GM10847 (cell line): ENCODE results near the gene FAM120B.

Experiments used
- POLR2A ChIP-seq: IDR thresholded peaks from 2 replicates; pipeline ENCODE4 v1.6.1; 2011; ENCODE audit not compliant: insufficient read length; ENCODE audit errors: extremely low read depth

FAM120B gene

DNA sequence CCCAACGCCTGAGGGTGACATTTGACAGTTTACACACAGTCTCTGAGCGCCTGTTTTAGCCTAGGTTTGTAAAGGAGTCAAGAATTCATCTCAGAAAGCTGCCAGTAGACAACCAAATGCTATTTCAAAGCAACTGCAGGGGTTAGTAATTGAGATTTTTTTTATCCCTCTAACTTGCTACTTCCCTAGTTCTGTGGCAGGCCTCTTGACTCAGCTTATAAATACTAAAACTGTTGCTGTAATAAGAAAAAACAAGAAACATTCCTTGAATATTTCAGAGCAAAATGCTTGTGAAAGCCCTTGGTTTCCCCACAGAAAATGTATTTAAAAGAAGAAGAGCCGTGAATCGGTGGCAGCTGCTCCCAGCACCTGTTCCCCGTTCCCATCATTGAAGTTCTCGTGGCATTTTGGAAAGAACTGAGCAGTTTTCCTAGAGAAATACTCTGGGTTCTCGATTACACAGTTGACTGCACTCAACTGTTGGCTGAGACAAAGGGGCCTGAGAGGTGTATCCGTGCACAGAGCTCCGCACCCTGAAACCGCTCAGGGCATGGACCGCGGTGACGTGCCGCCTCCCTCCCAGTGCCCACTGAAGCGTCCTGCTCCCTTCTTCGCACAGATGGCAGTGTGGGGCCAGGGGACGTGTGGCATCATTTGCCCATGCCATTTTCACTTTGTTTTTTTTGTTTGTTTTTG lies 36.6 kb upstream of the FAM120B start:
- TF ChIP-seq POLR2A: no peak

DNA sequence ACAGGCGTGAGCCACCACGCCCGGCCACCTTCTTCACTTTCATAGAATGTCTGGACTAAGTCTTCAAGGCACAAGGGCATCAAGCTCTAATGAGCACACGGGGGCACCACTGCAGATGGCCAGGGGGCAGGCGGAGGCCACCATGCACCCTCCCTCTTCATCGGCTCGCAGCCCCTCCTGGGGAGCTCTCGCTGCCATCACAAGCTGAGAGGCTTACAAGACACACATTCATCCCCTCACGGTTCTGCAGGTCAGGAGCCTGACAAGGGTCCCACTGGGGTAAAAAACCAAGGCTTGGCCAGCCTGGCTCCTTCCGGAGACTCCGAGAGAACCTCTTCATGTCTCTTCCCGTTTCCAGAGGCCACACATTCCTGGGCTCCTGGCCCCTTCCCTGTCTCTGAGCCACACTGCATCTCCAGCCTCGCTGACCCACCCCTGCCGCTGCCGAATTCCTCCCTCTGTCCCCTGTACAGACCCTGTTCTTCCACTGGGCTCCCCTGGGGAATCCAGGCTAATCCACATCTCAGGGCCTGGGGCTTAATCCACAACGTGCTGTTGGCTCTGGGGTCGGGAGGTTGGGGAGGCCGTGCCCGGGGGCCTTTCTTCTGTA lies 35.5 kb upstream of the FAM120B start:
- TF ChIP-seq POLR2A: no peak

DNA sequence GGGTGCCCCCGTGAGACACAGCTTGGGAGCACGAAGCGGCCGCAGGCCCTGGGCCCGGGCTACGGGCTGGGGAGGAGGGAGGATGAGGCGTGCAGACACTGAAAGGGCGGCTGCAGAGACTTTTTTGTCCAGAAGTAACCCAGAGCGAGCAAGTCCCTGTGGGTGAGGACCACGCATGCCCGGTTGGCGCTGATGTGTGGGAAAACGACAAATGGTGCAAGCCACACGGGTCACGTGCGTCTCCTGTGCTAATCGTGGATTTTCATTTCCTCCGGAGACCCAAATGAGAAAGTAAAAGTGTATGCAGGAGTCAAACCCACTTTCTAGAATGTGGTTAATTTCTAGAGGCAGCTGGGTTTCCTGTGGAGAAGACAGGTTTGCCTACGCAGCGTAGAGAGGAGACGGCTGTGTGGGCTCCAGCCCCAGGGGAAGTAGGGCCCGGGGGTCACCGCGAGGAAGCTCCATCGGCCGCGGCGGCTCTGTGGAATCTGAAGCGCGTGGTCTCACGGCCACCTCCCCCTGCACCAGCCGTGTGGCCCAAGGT lies 34.7 kb upstream of the FAM120B start:
- no peak for TF ChIP-seq POLR2A

DNA sequence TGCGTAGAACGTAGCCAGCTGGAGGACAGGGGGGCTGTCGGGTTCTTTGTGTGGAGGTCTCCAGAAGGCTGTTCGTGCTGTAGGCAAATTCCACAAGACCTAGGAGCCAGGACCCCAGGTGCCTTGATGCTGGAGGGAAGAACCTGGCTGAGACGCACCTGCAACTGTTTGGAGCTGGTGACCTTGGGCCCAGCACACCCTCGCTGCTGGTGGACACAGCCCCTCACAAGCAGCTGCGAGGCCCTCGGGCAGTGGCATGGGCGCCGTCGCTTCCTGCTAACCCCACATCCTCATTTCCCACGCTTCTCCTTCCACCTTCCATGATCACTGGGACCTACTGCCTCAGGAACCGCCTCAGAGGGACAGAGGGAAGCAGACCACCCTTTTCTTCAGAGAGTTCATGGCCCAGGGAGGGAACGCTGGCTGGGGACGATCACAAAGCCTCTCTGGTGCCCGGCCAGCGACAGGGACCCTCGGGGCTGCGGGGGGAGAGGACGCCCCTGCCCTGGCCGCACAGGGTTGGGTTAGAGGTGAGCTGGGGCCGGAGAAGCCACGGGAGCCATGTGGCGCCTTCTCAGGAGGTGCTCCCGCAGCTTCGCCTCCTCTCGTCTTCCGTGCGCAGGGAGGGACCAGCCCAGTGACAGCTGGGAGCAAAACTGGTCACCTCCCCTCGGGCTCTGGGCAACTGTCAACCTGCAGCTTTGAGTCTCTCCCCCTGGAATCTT lies 34.1 kb upstream of the FAM120B start:
- TF ChIP-seq POLR2A: no peak

DNA sequence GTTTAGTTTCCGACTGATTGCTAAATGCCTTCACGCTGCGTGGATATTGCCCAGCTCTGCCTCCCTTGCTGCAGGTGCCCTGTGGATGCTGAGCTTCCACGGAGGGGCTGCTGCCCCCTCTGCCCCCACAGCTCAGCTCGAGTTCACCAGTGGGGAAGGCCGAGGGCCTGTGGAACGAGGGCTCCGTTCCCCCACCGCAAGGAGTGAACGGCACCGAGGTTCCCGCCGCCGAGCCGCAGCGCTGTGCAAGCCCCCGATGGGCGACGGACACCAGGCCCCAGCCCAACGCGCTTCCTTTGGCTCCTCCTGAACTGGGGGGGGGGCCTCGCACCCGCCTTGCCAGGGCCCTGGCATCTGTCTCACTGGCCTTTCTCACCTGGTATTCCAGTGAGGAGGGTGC lies 33.4 kb upstream of the FAM120B start:
- TF ChIP-seq POLR2A: no peak

DNA sequence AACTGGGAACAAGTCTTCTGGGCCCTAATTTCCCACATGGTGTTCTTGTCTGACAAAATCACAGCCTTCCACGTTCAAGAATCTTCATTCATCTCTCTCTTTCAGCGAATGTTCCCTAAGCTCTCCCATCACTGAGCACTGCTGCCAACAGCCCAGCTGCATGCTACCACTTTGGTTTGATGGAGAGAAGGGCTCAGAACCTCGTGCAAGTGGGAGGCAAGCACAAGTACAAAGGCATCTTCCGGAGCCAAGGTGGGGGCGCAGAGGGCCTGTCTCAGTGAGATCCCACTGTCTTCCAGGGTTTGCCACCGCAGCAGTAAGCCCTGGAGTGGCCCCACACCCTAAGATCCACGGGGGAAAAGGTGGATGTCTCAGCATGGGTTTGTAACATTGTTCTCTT lies 32.9 kb upstream of the FAM120B start:
- TF ChIP-seq POLR2A: no peak

DNA sequence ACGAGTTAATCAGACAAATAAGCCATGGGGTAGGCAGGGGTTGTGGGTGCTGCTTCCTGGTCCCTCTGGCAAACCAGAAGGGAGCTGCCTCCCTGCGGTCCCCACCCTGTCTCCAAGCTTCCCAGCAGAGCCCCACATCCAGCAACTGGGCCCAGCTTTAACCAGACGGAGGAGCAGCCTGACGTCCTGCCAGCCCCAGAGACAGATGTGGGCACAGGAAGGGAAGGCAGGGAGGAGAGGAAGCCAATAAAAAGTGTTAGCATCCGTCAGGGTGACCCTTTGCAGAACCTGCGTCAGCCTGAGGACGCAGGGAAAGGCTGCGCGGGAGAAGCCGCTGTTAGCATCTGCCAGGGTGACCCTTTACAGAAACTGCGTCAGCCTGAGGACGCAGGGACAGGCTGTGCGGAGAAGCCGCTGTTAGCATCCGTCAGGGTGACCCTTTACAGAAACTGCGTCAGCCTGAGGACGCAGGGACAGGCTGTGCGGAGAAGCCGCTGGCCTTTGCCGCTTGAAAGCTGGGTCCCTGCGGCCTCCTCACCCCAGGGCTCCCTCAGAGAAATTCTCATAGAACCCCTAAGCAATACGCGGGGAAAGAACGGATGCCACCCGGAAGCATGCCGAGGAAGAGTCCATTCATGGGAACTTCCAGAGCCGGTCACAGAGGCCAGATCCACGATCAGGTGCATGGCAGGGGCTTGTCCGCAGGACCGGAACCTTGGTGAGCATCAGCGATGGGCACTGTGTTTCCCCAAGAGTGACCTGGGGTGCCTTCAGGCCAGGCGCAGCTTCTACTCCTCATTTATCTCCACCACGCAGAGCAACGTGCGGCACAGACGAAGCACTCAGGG lies 31.6 kb upstream of the FAM120B start:
- TF ChIP-seq POLR2A: no peak

DNA sequence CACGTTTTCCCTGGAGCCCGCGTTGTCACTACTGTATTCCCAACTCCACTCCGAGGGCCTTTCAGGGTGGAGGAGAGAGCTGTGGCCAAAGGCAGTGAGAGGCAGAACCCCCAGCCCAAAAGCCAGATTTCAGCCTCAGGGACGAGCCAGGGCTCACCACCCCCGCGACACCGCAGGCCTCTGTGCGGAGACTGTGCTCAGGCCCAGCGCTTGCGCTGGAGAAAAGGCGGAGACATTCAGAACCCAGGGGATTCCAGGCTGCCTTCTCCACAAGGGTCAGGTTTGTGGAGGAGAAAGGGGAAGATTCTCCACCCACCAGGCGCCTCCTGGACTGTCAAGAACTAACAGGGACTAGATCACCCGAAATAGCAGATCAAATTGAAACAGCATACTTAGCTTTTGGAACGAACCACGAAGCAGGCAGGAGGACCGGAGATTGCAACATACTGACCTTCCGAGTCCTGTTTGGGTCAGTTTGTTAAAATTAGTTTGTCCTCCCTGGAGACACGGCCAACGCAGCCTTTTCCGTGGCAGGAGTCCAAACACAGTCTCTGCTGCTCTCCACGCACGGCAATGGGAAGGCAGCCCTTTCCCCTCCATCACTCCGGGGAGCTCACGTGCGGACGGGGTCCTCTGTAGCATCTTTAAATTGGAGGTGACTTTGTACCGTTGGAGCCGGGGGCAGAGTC lies 30.0 kb upstream of the FAM120B start:
- no peak for TF ChIP-seq POLR2A

DNA sequence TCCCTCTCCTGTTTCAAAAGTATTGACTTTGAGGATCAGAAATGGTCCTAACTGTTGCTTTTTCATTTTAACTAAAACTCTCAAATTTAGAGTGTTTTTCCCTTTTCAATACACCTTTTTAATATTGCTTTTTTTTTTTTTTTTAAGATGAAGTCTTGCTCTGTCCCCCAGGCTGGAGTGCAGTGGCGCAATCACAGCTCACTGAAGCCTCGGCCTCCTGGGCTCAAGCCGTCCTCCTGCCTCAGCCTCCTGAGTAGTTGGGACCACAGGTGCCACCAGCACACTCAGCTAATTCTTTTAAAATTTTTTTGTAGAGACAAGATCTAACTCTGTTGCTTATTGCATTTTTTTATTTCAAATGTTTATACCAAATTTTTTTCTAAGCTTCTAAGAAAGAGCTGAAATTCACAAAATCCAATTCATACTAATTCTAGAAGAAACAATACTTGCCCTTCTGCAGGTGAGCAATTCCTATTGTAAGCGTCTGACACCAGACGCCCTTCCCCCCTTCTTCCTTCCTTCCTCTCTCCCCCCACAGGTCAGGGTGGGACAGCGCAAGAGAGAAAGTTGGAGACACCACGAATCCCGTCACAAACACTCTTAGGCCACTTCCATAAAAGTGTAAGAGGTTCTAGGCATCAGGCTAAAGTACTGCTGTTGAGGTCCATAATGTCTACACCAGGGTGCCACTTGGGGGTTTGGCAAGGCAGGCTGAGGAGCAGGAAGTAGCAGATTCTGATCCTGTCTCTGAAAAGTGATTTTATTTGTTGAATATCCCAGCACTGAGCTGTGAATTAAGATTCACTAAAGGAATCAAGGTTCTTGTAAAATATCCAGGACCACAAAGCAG lies 28.4 kb upstream of the FAM120B start:
- no peak for TF ChIP-seq POLR2A

DNA sequence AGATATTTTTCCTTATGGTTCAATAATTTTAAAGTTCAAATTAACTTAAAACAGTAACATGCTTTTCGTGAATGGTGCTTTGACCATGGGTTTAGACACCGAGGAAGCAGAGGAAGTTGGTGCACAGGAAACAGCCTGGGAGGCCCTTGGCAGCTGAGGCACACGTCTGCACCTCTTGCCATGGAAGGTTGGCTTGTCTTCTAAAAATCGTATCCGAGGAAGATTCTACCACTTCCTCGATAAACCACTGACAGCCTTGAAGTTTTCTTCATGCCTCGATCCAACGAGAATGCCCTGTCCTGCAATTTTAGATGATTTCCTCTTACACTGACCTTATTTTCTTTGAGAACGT lies 27.8 kb upstream of the FAM120B start:
- no peak for TF ChIP-seq POLR2A

DNA sequence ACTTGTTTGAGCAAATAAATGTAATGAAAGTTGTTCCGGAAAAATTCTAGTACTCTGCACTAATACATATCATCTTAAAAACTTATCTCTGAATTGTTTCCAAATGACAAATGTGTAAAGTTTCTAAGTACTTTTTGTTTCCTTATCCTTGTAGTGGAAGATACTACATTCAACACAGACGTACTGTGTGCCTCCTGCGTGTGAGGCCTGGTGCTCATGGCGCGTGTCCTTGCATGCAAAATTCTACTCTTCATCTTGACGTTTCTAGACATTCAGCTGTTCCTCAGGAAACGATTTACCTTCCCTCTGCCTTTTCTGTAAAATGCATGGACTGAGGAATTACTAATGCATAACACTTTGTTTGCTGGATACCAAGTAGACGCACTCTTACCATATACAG lies 27.1 kb upstream of the FAM120B start:
- no peak for TF ChIP-seq POLR2A

DNA sequence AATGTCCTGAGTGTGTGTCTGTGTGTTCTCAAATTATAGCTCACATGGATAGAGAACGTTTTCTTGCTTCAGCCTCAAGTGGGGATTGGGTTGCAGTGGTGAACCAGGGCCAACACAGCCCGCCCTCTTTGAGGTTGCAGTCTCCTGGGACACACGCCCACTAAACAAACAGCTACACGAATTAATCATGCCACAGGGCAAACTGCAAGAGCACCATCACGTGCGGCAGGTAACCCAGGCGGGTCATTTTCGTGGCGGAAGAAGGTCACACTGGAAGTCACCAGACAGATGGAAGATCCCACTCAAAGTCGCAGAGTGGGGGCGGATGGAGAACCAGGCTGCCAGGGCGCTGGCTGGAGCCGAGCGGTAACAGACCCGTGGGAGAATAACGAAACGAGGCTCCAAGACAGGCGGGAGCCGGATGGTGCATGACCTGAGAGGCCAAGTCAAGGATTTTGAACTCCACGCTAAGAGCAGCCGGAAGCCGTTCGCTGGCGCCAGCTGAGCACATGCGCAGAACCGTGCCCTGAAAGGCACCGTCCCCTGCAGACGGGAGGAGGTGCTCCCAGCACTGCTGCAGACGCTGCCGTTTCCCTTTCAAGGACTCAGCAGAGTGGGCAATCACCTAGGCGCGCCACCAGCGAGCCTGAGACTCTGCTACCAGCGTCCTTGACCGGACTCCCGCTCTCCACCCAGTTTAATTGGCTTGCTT lies 26.4 kb upstream of the FAM120B start:
- TF ChIP-seq POLR2A: no peak

DNA sequence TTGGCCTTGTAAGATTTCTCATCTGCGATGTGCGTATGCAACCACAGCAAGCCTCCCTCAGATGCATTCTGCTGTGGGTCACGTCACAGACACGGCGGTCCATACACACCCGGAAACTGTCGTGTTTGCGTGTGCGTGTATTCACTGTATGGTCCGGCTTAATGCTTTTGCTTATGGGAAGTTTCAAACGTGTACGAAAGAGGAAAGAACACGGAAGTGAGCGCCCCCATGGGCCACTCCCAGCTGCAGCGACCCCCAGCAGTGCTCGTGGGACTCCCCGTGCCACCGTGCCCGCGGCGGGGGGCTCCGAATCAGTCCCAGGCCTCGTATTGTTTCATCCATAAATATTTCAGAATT lies 25.9 kb upstream of the FAM120B start:
- no peak for TF ChIP-seq POLR2A

DNA sequence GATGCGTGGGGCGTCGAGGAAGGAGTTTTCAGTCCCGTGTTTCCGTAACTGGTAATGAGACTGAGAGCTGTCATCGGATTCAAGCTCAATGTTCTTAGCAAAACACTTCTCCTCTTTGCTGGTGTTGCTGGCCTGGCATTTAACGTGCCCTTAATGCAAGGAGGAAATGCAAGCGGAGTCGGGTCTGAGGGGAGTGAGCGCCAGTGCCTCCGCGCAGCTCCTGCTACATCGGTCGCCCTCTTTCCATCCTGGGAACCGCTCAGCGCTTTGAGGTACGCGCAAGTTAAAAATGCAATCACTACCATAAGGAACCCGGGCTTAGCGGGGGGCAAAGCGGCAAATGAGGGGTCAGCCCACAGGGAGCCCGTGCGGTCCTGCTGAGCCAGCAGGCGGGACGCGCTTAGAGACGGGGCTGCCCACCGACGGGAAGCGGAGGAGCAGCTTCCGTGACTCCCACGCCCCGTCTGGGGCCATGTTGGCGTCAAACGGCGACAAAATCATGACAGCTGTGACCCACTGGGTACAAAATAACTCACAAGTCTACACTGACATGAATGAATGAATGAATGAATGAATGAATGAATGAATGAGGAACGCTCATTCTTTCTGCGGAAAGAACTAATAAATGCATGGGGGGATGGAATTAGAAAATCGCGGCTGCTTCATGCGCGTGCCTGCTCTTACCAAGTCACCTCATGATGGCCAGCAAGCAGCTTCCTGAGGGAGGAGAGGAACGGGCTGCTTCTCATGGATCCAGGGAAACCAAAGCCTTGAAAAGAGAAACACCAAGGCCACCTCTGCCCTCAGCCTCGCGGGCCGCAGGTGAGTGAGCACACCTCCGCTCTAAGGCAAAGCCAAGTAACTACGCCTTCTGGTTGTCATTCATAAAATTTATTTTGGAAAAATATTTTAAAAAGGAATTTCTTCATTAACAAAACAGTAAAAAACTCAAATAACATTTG lies 24.9 kb upstream of the FAM120B start:
- no peak for TF ChIP-seq POLR2A
